Eye (tissue), 1 donor: ENCODE measurements around the gene ATP11A.

Experiments used
- DNase-seq: peaks from one replicate; pipeline ENCODE4 v3.0.0-alpha.2; 2015

ATP11A gene

GRCh38 chr13:112744168-112745021 lies 54.6 kb downstream of the ATP11A start:
- DNase-seq, result peak; percentile 66

DNA sequence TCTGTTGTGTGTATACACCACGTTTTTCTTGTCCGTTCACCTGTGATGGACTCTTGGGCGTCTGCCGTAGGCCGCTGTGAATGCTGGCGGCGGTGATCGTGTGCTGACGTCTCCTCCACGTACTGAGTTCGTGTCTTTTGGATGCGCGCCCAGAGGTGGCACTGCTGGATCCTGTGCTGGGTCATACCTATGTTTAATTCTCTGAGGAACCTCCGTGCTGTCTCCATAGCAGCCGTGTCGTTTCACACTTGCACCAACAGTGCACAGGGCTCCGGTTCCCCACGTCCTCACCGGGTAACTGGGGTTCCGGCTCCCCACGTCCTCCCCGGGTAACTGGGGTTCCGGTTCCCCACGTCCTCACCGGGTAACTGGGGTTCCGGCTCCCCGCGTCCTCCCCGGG lies 56.2 kb downstream of the ATP11A start:
- DNase-seq, result no peak

- no peak for DNase-seq
These were observed 57.4 kb downstream of the ATP11A start for GRCh38 chr13:112747256-112747655.

GRCh38 chr13:112748947-112749735 lies 59.3 kb downstream of the ATP11A start:
- DNase-seq, result no peak

DNA sequence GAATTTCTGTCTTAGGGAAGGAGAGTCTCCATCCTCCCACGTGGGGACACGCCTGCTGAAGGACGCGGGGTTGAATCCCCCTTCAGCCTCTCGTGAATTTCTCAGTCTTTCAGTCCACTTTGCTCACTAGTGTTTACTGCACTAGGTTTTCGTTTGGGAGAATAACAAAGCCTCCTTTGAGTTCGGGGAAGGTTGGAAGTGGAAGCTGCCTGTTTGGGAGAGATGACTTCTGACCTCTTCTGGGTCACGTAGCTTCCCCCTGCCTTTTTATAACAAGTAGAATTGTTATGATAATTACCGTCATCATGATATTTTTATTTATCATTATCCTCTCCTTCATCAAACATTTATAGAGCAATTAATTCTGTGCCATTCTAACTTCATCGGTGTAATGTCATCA lies 60.7 kb downstream of the ATP11A start:
- no peak for DNase-seq

DNA sequence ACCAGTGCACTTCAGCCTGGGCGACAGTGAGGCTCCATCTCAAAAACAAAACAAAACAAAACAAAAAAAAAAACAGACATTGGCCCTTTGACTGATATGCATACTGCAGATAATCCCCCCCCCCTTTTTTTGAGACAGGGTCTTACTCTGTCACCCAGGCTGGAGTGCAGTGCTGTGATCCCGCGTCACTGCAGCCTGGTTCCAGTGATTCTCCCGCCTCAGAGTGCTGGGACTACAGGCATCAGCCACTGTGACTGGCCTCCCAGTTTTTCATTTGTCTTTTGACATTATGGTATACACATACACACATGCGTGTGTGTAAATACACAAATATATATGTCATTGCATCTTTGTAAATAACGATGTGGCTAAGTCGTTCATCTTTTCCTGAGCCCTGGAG lies 61.8 kb downstream of the ATP11A start:
- DNase-seq, result no peak

GRCh38 chr13:112752211-112752610 lies 62.4 kb downstream of the ATP11A start:
- no peak for DNase-seq

DNA sequence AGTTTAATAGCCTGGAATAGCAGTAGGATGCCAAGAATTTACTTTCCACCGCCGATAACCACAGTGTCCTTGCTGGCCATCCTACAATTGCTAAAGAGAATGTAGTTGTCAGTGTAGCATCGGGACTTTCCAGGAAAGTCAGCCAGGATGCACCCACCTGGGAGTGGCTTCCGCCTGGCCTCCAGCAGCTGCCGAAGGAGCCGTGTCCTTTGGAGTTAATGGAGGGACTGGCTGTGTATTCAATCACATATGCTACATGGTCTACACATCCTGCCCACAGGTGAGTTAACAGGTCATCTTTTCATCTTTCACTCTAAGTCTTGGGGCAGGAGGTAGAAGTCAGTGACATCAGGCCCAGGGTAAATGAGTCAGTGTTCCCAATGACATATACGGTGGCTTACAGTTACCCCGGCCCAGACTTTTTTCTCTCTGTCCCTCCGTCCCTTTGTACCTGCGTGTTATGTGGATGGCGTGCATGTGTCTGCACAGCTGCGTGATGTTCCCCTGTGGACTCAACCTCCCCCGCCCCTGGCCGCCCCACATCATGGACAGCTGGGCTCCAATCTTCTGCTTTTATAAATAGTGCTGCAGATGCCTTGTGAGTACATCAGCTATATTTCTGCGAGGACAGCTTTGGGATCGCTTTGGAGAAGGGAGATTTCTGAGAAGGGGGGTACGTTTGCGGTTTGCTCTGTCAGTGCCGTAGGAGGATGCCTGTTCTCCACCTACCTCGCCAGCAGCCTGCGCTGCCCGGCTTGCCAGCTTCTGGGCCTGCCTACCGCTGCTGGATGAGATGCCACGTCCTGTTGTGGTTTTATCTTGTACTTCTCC lies 63.1 kb downstream of the ATP11A start:
- DNase-seq, result no peak

- DNase-seq, result peak; percentile 59
These were observed 64.0 kb downstream of the ATP11A start for GRCh38 chr13:112753833-112754232.

DNA sequence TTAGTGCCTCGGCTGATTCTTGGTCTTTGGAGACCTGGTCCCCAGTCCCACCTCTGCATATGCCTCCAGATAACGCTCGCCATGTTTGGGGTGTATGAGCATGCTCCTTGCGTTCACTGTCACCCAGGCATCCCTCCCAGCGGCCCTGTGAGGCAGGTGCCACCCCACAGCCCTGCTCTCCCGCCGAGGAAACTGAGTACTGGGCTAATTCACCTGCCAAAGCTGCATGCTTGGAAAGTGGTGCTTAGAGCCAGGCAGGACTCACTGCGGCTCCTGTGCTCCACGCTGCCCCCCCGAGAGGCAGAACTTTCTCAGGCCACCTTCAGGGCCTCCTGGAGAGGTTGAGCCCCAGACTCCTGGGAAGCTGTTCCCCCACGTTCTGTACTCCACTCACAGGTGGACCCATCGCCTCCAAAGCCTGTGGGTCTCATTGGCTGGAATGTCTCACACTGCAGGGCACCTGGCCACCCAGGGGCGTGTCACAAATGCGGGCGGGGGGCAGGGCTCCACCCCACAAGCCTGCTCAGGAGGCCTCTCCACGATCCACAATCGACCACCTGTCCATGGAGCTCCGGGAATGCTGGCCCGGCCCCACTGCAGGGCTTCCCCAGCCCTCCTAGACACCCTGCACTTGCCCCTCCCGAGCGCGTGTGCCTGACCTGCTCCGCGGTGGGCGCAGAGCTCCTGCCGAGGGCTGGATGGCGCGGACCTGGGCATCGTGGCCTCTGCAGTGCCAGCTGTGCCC lies 64.6 kb downstream of the ATP11A start:
- DNase-seq, result no peak

DNA sequence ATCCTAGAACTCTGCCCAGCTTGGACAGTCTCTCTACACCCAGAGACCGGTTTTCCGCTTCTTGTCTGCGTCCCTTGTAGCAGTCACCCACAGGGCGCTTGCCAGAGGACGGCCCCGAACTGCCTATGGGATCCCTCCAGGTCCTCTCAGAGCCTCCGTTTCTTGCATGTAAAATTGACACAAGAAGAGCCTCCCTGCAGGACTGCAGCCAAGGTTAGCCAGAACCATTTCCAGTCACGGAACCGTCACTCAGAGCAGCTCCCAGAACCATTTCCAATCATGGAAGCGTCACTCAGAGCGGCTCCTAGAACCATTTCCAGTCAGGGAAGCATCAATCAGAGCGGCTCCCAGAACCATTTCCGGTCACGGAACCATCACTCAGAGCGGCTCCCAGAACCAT lies 65.5 kb downstream of the ATP11A start:
- no peak for DNase-seq

GRCh38 chr13:112756081-112756480 lies 66.2 kb downstream of the ATP11A start:
- no peak for DNase-seq

- no peak for DNase-seq
These were observed 66.7 kb downstream of the ATP11A start for GRCh38 chr13:112756511-112756966.

- peak; percentile 71 for DNase-seq
These were observed 67.3 kb downstream of the ATP11A start for GRCh38 chr13:112756967-112757758.

DNA sequence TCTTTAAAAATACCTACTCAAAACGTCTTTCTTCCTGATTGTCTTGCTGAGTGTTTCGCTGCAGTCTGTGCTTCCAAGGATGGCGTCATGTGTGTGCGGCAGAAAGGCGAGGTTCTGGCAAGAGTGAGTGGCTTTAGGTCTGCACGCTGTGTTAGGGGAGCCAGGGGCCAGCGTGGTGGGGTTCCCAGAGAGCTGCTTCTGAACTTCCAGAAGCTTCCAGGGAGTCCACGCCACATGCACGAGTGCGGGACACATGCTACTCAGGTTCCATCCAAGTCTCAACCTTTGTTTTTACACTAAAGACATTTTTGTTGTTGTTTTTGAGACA lies 67.9 kb downstream of the ATP11A start:
- DNase-seq, result no peak

- no peak for DNase-seq
These were observed 69.2 kb downstream of the ATP11A start for GRCh38 chr13:112759053-112759452.

GRCh38 chr13:112759827-112760226 lies 70.0 kb downstream of the ATP11A start:
- DNase-seq, result no peak

GRCh38 chr13:112760435-112760834 lies 70.6 kb downstream of the ATP11A start:
- DNase-seq, result no peak

DNA sequence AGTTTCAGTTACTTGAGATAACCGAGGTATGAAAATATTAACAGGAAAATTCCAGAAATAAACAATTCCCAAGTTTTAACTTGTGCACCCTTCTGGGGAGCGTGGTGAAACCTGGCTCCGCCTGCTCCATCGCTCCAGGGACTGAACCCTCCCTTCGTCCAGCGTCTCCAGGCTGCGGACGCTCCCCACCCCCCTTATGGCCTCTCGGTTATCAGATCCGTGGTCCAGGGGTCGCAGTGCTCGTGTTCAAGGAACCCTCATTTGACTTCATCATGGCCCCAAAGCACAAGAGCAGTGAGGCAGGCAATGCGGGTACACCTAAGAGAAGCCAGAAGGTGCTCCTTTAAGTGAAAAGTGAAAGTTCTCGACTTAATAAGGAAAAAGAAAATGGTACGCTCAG lies 71.1 kb downstream of the ATP11A start:
- DNase-seq, result no peak

DNA sequence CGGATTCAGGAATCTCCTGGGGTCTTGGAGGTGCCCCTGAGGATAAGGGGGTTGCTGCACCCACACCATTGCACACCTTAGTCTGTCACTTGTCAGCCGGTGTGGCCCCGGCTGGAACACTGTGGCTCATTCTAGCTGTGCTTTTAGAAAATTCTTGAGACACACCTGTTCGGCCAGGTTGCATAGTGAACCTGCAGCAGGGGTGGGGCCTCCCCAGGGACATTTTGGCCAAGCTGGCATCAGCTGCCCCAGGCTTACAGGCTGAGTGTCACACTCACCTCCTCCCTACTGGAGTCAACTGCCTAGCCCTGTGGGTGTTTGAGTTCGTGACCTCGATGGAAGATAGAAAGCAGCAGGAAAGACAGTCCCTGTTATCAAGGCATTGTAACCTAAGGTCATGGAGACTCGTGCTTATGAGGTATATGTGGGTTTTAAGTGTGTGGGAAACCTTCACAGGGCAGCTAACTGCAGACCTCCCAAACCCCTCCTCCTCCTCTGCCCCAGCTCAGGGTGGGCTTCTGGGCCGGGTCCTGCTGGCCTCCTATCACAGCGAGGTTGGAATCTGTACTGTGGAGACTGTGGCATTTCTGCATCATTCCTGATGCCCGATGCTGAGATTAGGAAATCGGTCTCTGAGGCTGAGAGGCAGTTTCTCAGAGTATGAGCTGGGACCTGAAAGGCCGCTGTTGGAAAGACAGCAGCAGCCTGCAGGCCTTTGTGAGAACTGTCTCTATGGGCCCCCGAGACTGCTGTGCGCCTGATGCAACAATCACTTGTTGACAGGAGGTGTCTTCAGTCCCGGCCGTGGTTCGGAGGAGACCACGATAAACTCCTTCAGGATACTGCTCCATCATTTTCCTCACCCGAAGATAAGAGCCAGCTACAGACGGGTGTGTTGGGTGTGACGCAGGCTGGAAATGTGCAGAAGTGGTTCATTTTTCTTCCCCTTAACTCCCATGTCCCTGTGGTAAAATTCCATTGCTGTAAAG lies 72.2 kb downstream of the ATP11A start:
- DNase-seq, result no peak
